HEK293 (cell line): ENCODE measurements around the gene ABR.
A peak's percentile ranks its signal among the peaks of the same experiment; 100 is the strongest.

Experiments
- CTCF ChIA-PET: fragments of 350-600 bp; formaldehyde crosslinking; extraction: SDS; loops from one replicate; lab custom pipeline; 2021; ENCODE audit warnings: antibody characterized with exemption; lab: Yijun Ruan, JAX
- POLR2A ChIA-PET: fragments of 300-600 bp; formaldehyde crosslinking; extraction: SDS; loops from one replicate; lab custom pipeline; 2020; ENCODE audit warnings: antibody characterized with exemption, inconsistent platforms; lab: Yijun Ruan, JAX
- H3K27ac ChIP-seq: fragments of 200-500 bp; sonication (Bioruptor generic); 2 replicates; pipeline ENCODE4 v1.5.1; 2014; ENCODE audit warnings: low read depth, low read length, control low read depth, inconsistent platforms; ENCODE audit errors: extremely low read depth
- H3K36me3 ChIP-seq, 2 experiments: fragments of 200-500 bp in 1 of 2; sonication (Bioruptor generic) in 1 of 2; 1 replicate in 1 of 2; 2 replicates in 1 of 2; pipeline ENCODE4 v1.5.1; 2014 to 2017; ENCODE audit warnings: inconsistent platforms in 2 of 2, low read length in 2 of 2; ENCODE audit not compliant: control insufficient read depth in 2 of 2, insufficient read depth in 1 of 2
- H3K4me1 ChIP-seq: fragments of 200-500 bp; sonication (Bioruptor generic); 2 replicates; pipeline ENCODE4 v1.5.1; 2014; ENCODE audit warnings: mild to moderate bottlenecking, low read length, inconsistent platforms; ENCODE audit not compliant: control insufficient read depth, insufficient read depth
- H3K4me3 ChIP-seq: 2 replicates; pipeline ENCODE4 v1.5.1; 2011; ENCODE audit warnings: low read depth, mild to moderate bottlenecking, control low read depth, low read length, moderate library complexity
- H3K9me3 ChIP-seq: fragments of 200-500 bp; sonication (Bioruptor generic); 2 replicates; pipeline ENCODE4 v1.5.1; 2014; ENCODE audit warnings: low read depth, low read length, inconsistent platforms; ENCODE audit not compliant: control insufficient read depth, insufficient read depth
- GLI2 ChIP-seq: fragments of 450-650 bp; formaldehyde crosslinking; IDR thresholded peaks from 2 replicates; pipeline ENCODE4; 2017; ENCODE audit warnings: missing biosample characterization, missing genetic modification characterization, low read depth, borderline replicate concordance
- MZF1 ChIP-seq: fragments of 450-650 bp; formaldehyde crosslinking; IDR thresholded peaks from 2 replicates; pipeline ENCODE4 v1.5.1; 2017; ENCODE audit warnings: missing biosample characterization, missing genetic modification characterization, borderline replicate concordance
- RBAK ChIP-seq: fragments of 450-650 bp; formaldehyde crosslinking; IDR thresholded peaks from 2 replicates; pipeline ENCODE4 v1.5.1; 2016; ENCODE audit warnings: missing biosample characterization, missing genetic modification characterization
- ZBTB11 ChIP-seq: fragments of 450-650 bp; formaldehyde crosslinking; conservative IDR thresholded peaks from 2 replicates; pipeline ENCODE4 v1.5.1; 2016; ENCODE audit warnings: low read depth, missing biosample characterization, missing genetic modification characterization
- ZBTB26 ChIP-seq: fragments of 450-650 bp; formaldehyde crosslinking; optimal IDR thresholded peaks from 2 replicates; pipeline ENCODE3; 2016; ENCODE audit warnings: missing biosample characterization, mild to moderate bottlenecking, missing genetic modification characterization
- ZFP37 ChIP-seq: fragments of 450-650 bp; formaldehyde crosslinking; IDR thresholded peaks from 2 replicates; pipeline ENCODE4 v1.5.1; 2016; ENCODE audit warnings: missing biosample characterization, missing genetic modification characterization
- ZIC2 ChIP-seq: fragments of 450-650 bp; formaldehyde crosslinking; IDR thresholded peaks from 2 replicates; pipeline ENCODE4 v1.5.1; 2016; ENCODE audit warnings: missing biosample characterization, missing genetic modification characterization
- ZNF175 ChIP-seq: fragments of 450-650 bp; formaldehyde crosslinking; IDR thresholded peaks from 2 replicates; pipeline ENCODE4 v1.5.1; 2016; ENCODE audit warnings: missing biosample characterization, missing genetic modification characterization
- ZNF248 ChIP-seq: fragments of 450-650 bp; formaldehyde crosslinking; IDR thresholded peaks from 2 replicates; pipeline ENCODE4 v1.5.1; 2017; ENCODE audit warnings: missing biosample characterization, missing genetic modification characterization
- ZNF266 ChIP-seq: fragments of 450-650 bp; formaldehyde crosslinking; IDR thresholded peaks from 2 replicates; pipeline ENCODE4 v1.5.1; 2016; ENCODE audit warnings: missing biosample characterization, missing genetic modification characterization, low read depth
- ZNF416 ChIP-seq: fragments of 450-650 bp; formaldehyde crosslinking; IDR thresholded peaks from 2 replicates; pipeline ENCODE4 v1.5.1; 2016; ENCODE audit warnings: missing biosample characterization, missing genetic modification characterization
- ZNF423 ChIP-seq: fragments of 450-650 bp; formaldehyde crosslinking; IDR thresholded peaks from 2 replicates; pipeline ENCODE4 v1.5.1; 2016; ENCODE audit warnings: missing biosample characterization, missing genetic modification characterization
- ZNF514 ChIP-seq: fragments of 450-650 bp; formaldehyde crosslinking; IDR thresholded peaks from 2 replicates; pipeline ENCODE4 v1.5.1; 2016; ENCODE audit warnings: missing biosample characterization, missing genetic modification characterization
- ZNF558 ChIP-seq: fragments of 450-650 bp; formaldehyde crosslinking; IDR thresholded peaks from 2 replicates; pipeline ENCODE4 v1.5.1; 2016; ENCODE audit warnings: missing biosample characterization, missing genetic modification characterization
- ZNF626 ChIP-seq: fragments of 450-650 bp; sonication (Bioruptor Pico); formaldehyde crosslinking; IDR thresholded peaks from 2 replicates; pipeline ENCODE4 v1.5.1; 2018; ENCODE audit warnings: missing biosample characterization, missing genetic modification characterization, inconsistent platforms
- ZNF629 ChIP-seq: fragments of 450-650 bp; formaldehyde crosslinking; IDR thresholded peaks from 2 replicates; pipeline ENCODE4 v1.5.1; 2017; ENCODE audit warnings: missing biosample characterization, missing genetic modification characterization
- ZNF639 ChIP-seq: fragments of 450-650 bp; formaldehyde crosslinking; IDR thresholded peaks from 2 replicates; pipeline ENCODE4 v1.5.1; 2016; ENCODE audit warnings: missing biosample characterization, missing genetic modification characterization
- ZNF701 ChIP-seq: fragments of 450-650 bp; formaldehyde crosslinking; IDR thresholded peaks from 2 replicates; pipeline ENCODE4 v1.5.1; 2016; ENCODE audit warnings: missing biosample characterization, missing genetic modification characterization
- ZNF707 ChIP-seq: fragments of 450-650 bp; formaldehyde crosslinking; IDR thresholded peaks from 2 replicates; pipeline ENCODE4 v1.5.1; 2016; ENCODE audit warnings: missing biosample characterization, missing genetic modification characterization

Gene ABR

GRCh38 chr17:1134634-1135324, 45.0 kb downstream of the ABR start:
- ChIA-PET CTCF (interaction anchor here (0.7 to 2.3 kb wide), 2 partner anchors 10 to 13 kb away, joined by 3 to 15 read pairs; no protein-coding TSS in a partner anchor), POLR2A (no interaction called here)

GRCh38 chr17:1130191-1130590, 49.6 kb downstream of the ABR start:
- H3K27ac ChIP-seq = no peak overlapping the region
- no peak overlapping the region for H3K4me3 ChIP-seq
- H3K4me1 ChIP-seq = peaks cover 4% of the 10 kb centered on the region; the same call in 1 of the 2 replicates
- no peaks in the 10 kb centered on the region for H3K9me3 ChIP-seq
- ChIA-PET CTCF (interaction anchor here (1.4 kb wide), 1 partner anchor 57 kb away, joined by 3 read pairs; no protein-coding TSS in a partner anchor), POLR2A (interaction anchor here (0.7 kb wide), 1 partner anchor 86 kb away, joined by 4 read pairs; no protein-coding TSS in a partner anchor)
- TF ChIP-seq ZNF639 (tag by site-specific recombination) (no peak), ZBTB26 (no peak), ZNF707 (tag by site-specific recombination) (no peak), ZNF248 (tag by site-specific recombination) (no peak), ZNF175 (tag by site-specific recombination) (no peak), ZBTB11 (tag by site-specific recombination) (no peak), ZNF416 (tag by site-specific recombination) (no peak), RBAK (no peak), ZNF626 (no peak), ZNF629 (no peak), ZNF701 (tag by site-specific recombination) (no peak), ZNF514 (tag by site-specific recombination) (no peak), GLI2 (tag by site-specific recombination) (no peak), MZF1 (tag by site-specific recombination) (no peak), ZNF558 (tag by site-specific recombination) (no peak)
- peaks cover 0 to 6% of the 10 kb centered on the region in 2 experiments; a peak in 2 of 3 replicates for H3K36me3 ChIP-seq

More at GRCh38 chr17:1134634-1135324, 45.0 kb downstream of the ABR start:
- Histone ChIP-seq H3K36me3 (no peaks in the 10 kb centered on the region; a peak in 1 of 3 replicates), H3K4me1 (peaks cover 7% of the 10 kb centered on the region), H3K9me3 (no peaks in the 10 kb centered on the region), H3K27ac (no peak overlapping the region), H3K4me3 (no peak overlapping the region)
- 0 out of 2 replicates have a peak, but pooled peaks have one; percentile 20 for TF ChIP-seq ZNF423 (tag by site-specific recombination)
- peak; percentile 59; the same call in 1 of the 2 replicates for TF ChIP-seq ZIC2 (tag by site-specific recombination)
- TF ChIP-seq ZNF266 (tag by site-specific recombination) = no peak
- TF ChIP-seq ZFP37 (tag by site-specific recombination) = no peak
